Osteoblast (primary cell): Measurements from ENCODE around the gene SORCS2. TPM values are rescaled to one million over a fixed set of nuclear protein-coding genes. Genes with fewer than 3 reads are reported as not detected.
A peak's percentile ranks its signal among the peaks of the same experiment; 100 is the strongest.

Experiments
- DNase-seq: peaks from one replicate; pipeline ENCODE4 v3.0.0; 2011; ENCODE audit warnings: low spot score, mixed read lengths; ENCODE audit not compliant: insufficient read length; ENCODE audit errors: missing footprints
- H2AFZ ChIP-seq: 2 replicates; pipeline ENCODE4 v1.6.0; 2011; ENCODE audit warnings: mild to moderate bottlenecking, low read length
- H3K27ac ChIP-seq: 2 replicates; pipeline ENCODE4 v1.5.1; 2011; ENCODE audit warnings: mild to moderate bottlenecking, low read depth, low read length, moderate library complexity
- H3K27me3 ChIP-seq: 2 replicates; pipeline ENCODE4 v1.6.0; 2012; ENCODE audit warnings: mild to moderate bottlenecking, control low read depth, inconsistent platforms, low read length, moderate library complexity; ENCODE audit not compliant: insufficient read depth
- H3K36me3 ChIP-seq: 2 replicates; pipeline ENCODE4 v1.5.1; 2011; ENCODE audit warnings: mild to moderate bottlenecking, low read length, control low read depth, moderate library complexity; ENCODE audit not compliant: insufficient read depth
- H3K4me1 ChIP-seq: 2 replicates; pipeline ENCODE4 v1.5.1; 2011; ENCODE audit warnings: mild to moderate bottlenecking, low read length, control low read depth, moderate library complexity; ENCODE audit not compliant: insufficient read depth
- H3K4me2 ChIP-seq: 2 replicates; pipeline ENCODE4 v1.6.0; 2011; ENCODE audit warnings: mild to moderate bottlenecking, low read length; ENCODE audit not compliant: insufficient read depth
- H3K4me3 ChIP-seq: fragments of 200-600 bp; sonication (generic); 3 replicates; pipeline ENCODE4 v1.5.1; 2012; ENCODE audit warnings: mild to moderate bottlenecking, low read length, inconsistent platforms; ENCODE audit not compliant: insufficient read depth
- H3K79me2 ChIP-seq: 2 replicates; pipeline ENCODE4 v1.6.0; 2012; ENCODE audit warnings: mild to moderate bottlenecking, low read length, control low read depth, inconsistent platforms; ENCODE audit not compliant: insufficient read depth
- H3K9me3 ChIP-seq: 2 replicates; pipeline ENCODE4 v1.5.1; 2011; ENCODE audit warnings: low read depth, low read length, control low read depth
- H4K20me1 ChIP-seq: 2 replicates; pipeline ENCODE4 v1.6.0; 2012; ENCODE audit warnings: mild to moderate bottlenecking, low read length, control low read depth; ENCODE audit not compliant: insufficient read depth
- CTCF ChIP-seq: IDR thresholded peaks from 2 replicates; pipeline ENCODE4 v1.5.1; 2011; ENCODE audit warnings: mild to moderate bottlenecking, low read depth, low read length, moderate library complexity; ENCODE audit errors: extremely low read depth
- total RNA-seq: library from RNA; depleted of rRNA; stranded (reverse); fragments of >200 nt; gene quantifications from 2 replicates; pipeline ENCODE4 v1.2.3, GENCODE V29; 2012

The SORCS2 gene
- total RNA-seq, 1 donor, result 9.0 TPM

- Histone ChIP-seq H3K9me3 (peaks cover 4% of the 10 kb centered on the region), H3K4me2 (peak overlapping the region; percentile 76), H3K4me3 (peak overlapping the region; percentile 44), H3K79me2 (no peaks in the 10 kb centered on the region), H3K27ac (peak overlapping the region; percentile 62), H3K4me1 (peaks cover 19% of the 10 kb centered on the region), H2AFZ (peak overlapping the region; percentile 21), H4K20me1 (no peaks in the 10 kb centered on the region), H3K36me3 (no peaks in the 10 kb centered on the region), H3K27me3 (peaks cover 4% of the 10 kb centered on the region)
- peak; percentile 97 for DNase-seq
- TF ChIP-seq CTCF, result no peak
Measured at GRCh38 chr4:7630568-7631287, 438.4 kb downstream of the SORCS2 start.

DNA sequence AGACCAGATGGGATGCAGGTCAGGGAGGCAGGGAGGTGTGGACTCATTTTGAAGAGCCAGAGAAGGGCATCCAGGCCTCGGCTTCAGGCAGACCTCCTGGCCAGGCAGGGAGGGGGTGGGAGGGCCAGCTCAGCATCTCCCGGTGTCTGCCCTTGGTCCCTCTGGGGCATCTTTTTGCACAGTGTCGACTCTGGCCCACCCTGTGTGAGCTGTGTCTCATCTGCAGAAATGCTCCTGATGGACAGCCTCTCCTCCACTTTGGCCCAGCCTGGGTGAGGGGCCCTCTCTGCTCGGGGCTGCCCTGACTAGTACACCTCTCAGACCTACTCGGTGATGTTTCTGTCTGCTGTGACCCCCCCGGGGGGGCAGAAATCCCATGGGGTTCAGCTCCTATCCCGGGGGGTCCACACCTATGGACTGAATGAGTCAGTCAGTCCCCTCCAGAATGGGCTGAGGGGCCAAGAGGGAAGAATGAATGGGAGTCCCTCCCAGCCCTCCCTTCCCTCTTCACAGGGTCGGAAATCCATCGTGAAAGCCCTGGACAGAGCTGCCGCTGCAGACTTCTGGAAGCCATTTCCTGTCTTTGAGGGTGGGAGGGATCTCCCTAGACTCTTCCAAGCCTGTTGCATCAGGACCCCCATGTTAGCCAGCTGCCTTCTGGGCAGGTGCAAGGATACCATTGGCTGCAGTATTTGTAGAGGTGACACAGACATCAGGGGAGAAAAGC lies 439.1 kb downstream of the SORCS2 start:
- Histone ChIP-seq H3K36me3 (no peaks in the 10 kb centered on the region), H3K4me3 (peak overlapping the region; percentile 6), H3K4me2 (peak overlapping the region; percentile 76), H4K20me1 (no peaks in the 10 kb centered on the region), H3K4me1 (peaks cover 19% of the 10 kb centered on the region), H3K79me2 (no peaks in the 10 kb centered on the region), H3K9me3 (peaks cover 4% of the 10 kb centered on the region), H3K27me3 (peaks cover 4% of the 10 kb centered on the region), H3K27ac (peak overlapping the region; percentile 32), H2AFZ (no peak overlapping the region)
- no peak for TF ChIP-seq CTCF
- peak; percentile 13 for DNase-seq

DNA sequence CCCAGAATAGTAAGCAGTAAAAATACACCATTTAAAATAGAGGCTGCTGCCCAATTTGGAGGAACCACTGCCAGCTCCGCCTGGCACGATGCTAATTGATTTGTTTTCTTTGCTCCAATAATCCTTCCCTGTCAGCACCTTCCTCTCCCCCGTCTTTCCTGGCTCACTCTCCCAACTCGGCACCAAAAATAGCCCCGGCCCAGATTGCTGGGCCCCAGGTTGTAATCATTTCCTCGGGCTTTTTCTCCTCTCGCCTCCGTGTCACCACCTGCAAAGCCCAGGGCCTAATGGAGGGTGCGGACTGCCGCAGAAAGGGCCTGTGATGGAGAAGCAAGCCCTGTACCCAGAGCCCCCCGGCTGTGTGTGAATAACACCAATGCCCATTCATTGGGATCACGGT lies 440.0 kb downstream of the SORCS2 start:
- Histone ChIP-seq H3K27me3 (peaks cover 4% of the 10 kb centered on the region), H3K4me1 (peaks cover 19% of the 10 kb centered on the region), H2AFZ (no peak overlapping the region), H3K4me3 (no peak overlapping the region), H4K20me1 (no peaks in the 10 kb centered on the region), H3K4me2 (no peak overlapping the region), H3K9me3 (peaks cover 4% of the 10 kb centered on the region), H3K79me2 (no peaks in the 10 kb centered on the region), H3K36me3 (no peaks in the 10 kb centered on the region), H3K27ac (no peak overlapping the region)
- no peak for TF ChIP-seq CTCF
- DNase-seq, result peak; percentile 44

- Histone ChIP-seq H3K4me3 (no peak overlapping the region), H3K4me1 (peaks cover 19% of the 10 kb centered on the region), H3K27ac (no peak overlapping the region), H3K79me2 (no peaks in the 10 kb centered on the region), H3K9me3 (peaks cover 4% of the 10 kb centered on the region), H3K4me2 (no peak overlapping the region), H4K20me1 (no peaks in the 10 kb centered on the region), H2AFZ (no peak overlapping the region), H3K36me3 (no peaks in the 10 kb centered on the region), H3K27me3 (peaks cover 4% of the 10 kb centered on the region)
- DNase-seq, result peak; percentile 51
- no peak for TF ChIP-seq CTCF
Measured at GRCh38 chr4:7632971-7633370, 440.6 kb downstream of the SORCS2 start.
